Naive thymus-derived CD8-positive, alpha-beta T cell (primary cell): Measurements from ENCODE around the gene KCNQ1OT1. TPM values are rescaled to one million over a fixed set of nuclear protein-coding genes. Genes with fewer than 3 reads are reported as not detected.

Experiments
- ATAC-seq, 2 donors: fragments of 150-1000 bp; cut with Tn5 transposase in 1 of 2; sonication (Bioruptor Pico), chemical (Tn5 transposase) in 1 of 2; 1 replicate in 1 of 2; 2 replicates in 1 of 2; pipeline ENCODE4 v1.10.0; 2021; ENCODE audit warnings: mild to moderate bottlenecking in 2 of 2, moderate library complexity in 2 of 2
- POLR2A ChIA-PET: fragments of 350-600 bp; sonication (Branson Sonifier 250); formaldehyde crosslinking; loops from one replicate; lab custom pipeline; 2021; ENCODE audit warnings: antibody characterized with exemption; lab: Charles Lee
- DNase-seq, 10 donors: peaks; one replicate each; pipeline versions ENCODE4 v3.0.0 to v3.0.0-alpha.2; 2020 to 2022
- H3K27ac Mint-ChIP-seq, 10 donors: one replicate each; pipeline ENCODE4 v1.8.0; 2020 to 2022; ENCODE audit warnings: mild to moderate bottlenecking in 10 of 10, mixed read lengths in 10 of 10, moderate library complexity in 4 of 10, inconsistent platforms in 1 of 10
- H3K27me3 Mint-ChIP-seq, 5 donors: one replicate each; pipeline ENCODE4 v1.8.0; 2021 to 2022; ENCODE audit warnings: mixed read lengths in 5 of 5
- H3K36me3 Mint-ChIP-seq, 3 donors: one replicate each; pipeline ENCODE4 v1.8.0; 2020 to 2022; ENCODE audit warnings: mixed read lengths in 3 of 3, mild to moderate bottlenecking in 2 of 3, inconsistent platforms in 1 of 3
- H3K4me1 Mint-ChIP-seq, 4 donors: one replicate each; pipeline ENCODE4 v1.8.0; 2021 to 2022; ENCODE audit warnings: mixed read lengths in 4 of 4
- H3K4me3 Mint-ChIP-seq, 10 donors: one replicate each; pipeline ENCODE4 v1.8.0; 2020 to 2022; ENCODE audit warnings: mild to moderate bottlenecking in 10 of 10, mixed read lengths in 10 of 10, moderate library complexity in 6 of 10, inconsistent platforms in 1 of 10
- H3K9me3 Mint-ChIP-seq, 9 donors: one replicate each; pipeline ENCODE4 v1.8.0; 2020 to 2022; ENCODE audit warnings: mixed read lengths in 9 of 9, mild to moderate bottlenecking in 3 of 9, inconsistent platforms in 1 of 9, moderate library complexity in 1 of 9
- polyA plus RNA-seq, 3 donors: library from polyadenylated mRNA; unstranded; fragments of 300-500 nt; fragmentation: Illumina TruSeq; gene quantifications; one replicate each; pipeline ENCODE4 v1.2.3, GENCODE V29; 2021
- total RNA-seq, 8 experiments: library from RNA in 2 of 8; stranded (reverse) in 2 of 8; gene quantifications; one replicate each; pipeline ENCODE4 v1.2.3 and lab custom pipeline; 2021 to 2026

KCNQ1OT1 gene
- total and polyA plus RNA-seq, 5 experiments from 2014 or later: 0.03 to 0.22 (median 0.05) TPM

GRCh38 chr11:2724104-2724503 lies 24.3 kb upstream of the KCNQ1OT1 start:
- DNase-seq: no peak
- POLR2A ChIA-PET: no interaction called here
- H3K9me3 Mint-ChIP-seq: no peaks in the 10 kb centered on the region
- H3K4me1 Mint-ChIP-seq: peaks cover 0 to 4% (median 0%) of the 10 kb centered on the region in 4 donors
- peaks cover 0 to 3% (median 0%) of the 10 kb centered on the region in 3 donors for H3K36me3 Mint-ChIP-seq
- H3K27me3 Mint-ChIP-seq: no peaks in the 10 kb centered on the region
- peak overlapping the region in 2 of 10 donors; percentile 35 to 40 for H3K27ac Mint-ChIP-seq
- no peak for ATAC-seq
- H3K4me3 Mint-ChIP-seq: no peak overlapping the region

- Mint-ChIP-seq H3K4me3 (no peak overlapping the region), H3K27ac (no peak overlapping the region), H3K36me3 (peaks cover 0 to 3% (median 0%) of the 10 kb centered on the region in 3 donors), H3K27me3 (no peaks in the 10 kb centered on the region), H3K9me3 (no peaks in the 10 kb centered on the region), H3K4me1 (peaks cover 0 to 4% (median 0%) of the 10 kb centered on the region in 4 donors)
- POLR2A ChIA-PET: no interaction called here
- DNase-seq (no peak), ATAC-seq (no peak)
Observed at GRCh38 chr11:2722955-2723354, 23.2 kb upstream of the KCNQ1OT1 start.

GRCh38 chr11:2721210-2721916 lies 21.6 kb upstream of the KCNQ1OT1 start:
- Mint-ChIP-seq H3K36me3 (peaks cover 0 to 3% (median 0%) of the 10 kb centered on the region in 3 donors), H3K27ac (no peak overlapping the region), H3K4me1 (peaks cover 0 to 4% (median 0%) of the 10 kb centered on the region in 4 donors), H3K4me3 (no peak overlapping the region), H3K27me3 (no peaks in the 10 kb centered on the region), H3K9me3 (no peaks in the 10 kb centered on the region)
- DNase-seq (no peak), ATAC-seq (no peak)
- POLR2A ChIA-PET: no interaction called here

GRCh38 chr11:2719831-2720590 lies 20.2 kb upstream of the KCNQ1OT1 start:
- Mint-ChIP-seq H3K9me3 (no peaks in the 10 kb centered on the region), H3K27me3 (no peaks in the 10 kb centered on the region), H3K27ac (no peak overlapping the region), H3K4me3 (no peak overlapping the region), H3K36me3 (peaks cover 0 to 3% (median 0%) of the 10 kb centered on the region in 3 donors), H3K4me1 (peaks cover 0 to 2% (median 0%) of the 10 kb centered on the region in 4 donors)
- DNase-seq: no peak
- no peak for ATAC-seq
- POLR2A ChIA-PET: interaction anchor here (0.6 kb wide), 1 partner anchor 217 kb away, joined by 3 read pairs; no protein-coding TSS in a partner anchor

- POLR2A ChIA-PET: interaction anchor here (0.6 kb wide), 1 partner anchor 219 kb away, joined by 3 read pairs; no protein-coding TSS in a partner anchor
- Mint-ChIP-seq H3K27ac (no peak overlapping the region), H3K36me3 (peaks cover 0 to 1% (median 0%) of the 10 kb centered on the region in 3 donors), H3K9me3 (no peaks in the 10 kb centered on the region), H3K27me3 (no peaks in the 10 kb centered on the region), H3K4me3 (no peak overlapping the region), H3K4me1 (peaks cover 0 to 2% (median 0%) of the 10 kb centered on the region in 4 donors)
- DNase-seq: no peak
- ATAC-seq: no peak
Observed at GRCh38 chr11:2718817-2719438, 19.1 kb upstream of the KCNQ1OT1 start.

GRCh38 chr11:2717561-2718325 lies 17.9 kb upstream of the KCNQ1OT1 start:
- no peaks in the 10 kb centered on the region for H3K27me3 Mint-ChIP-seq
- peaks cover 0 to 2% (median 0%) of the 10 kb centered on the region in 4 donors for H3K4me1 Mint-ChIP-seq
- no peak for DNase-seq
- H3K9me3 Mint-ChIP-seq: no peaks in the 10 kb centered on the region
- no peak for ATAC-seq
- H3K4me3 Mint-ChIP-seq: no peak overlapping the region
- POLR2A ChIA-PET: no interaction called here
- peak overlapping the region in 2 of 10 donors; percentile 47 to 71 for H3K27ac Mint-ChIP-seq
- peaks cover 0 to 4% (median 0%) of the 10 kb centered on the region in 3 donors for H3K36me3 Mint-ChIP-seq

GRCh38 chr11:2716376-2717095 lies 16.7 kb upstream of the KCNQ1OT1 start:
- Mint-ChIP-seq H3K9me3 (no peaks in the 10 kb centered on the region), H3K4me3 (no peak overlapping the region), H3K27ac (no peak overlapping the region), H3K27me3 (no peaks in the 10 kb centered on the region), H3K4me1 (no peaks in the 10 kb centered on the region), H3K36me3 (peaks cover 0 to 7% (median 0%) of the 10 kb centered on the region in 3 donors)
- DNase-seq (no peak), ATAC-seq (no peak)
- POLR2A ChIA-PET: no interaction called here

- no peak for ATAC-seq
- Mint-ChIP-seq H3K4me1 (no peaks in the 10 kb centered on the region), H3K27ac (no peak overlapping the region), H3K4me3 (no peak overlapping the region), H3K36me3 (peaks cover 0 to 12% (median 4%) of the 10 kb centered on the region in 3 donors), H3K9me3 (peaks cover 0 to 4% (median 0%) of the 10 kb centered on the region in 9 donors), H3K27me3 (no peaks in the 10 kb centered on the region)
- no peak for DNase-seq
- POLR2A ChIA-PET: no interaction called here
Observed at GRCh38 chr11:2715716-2716350, 16.0 kb upstream of the KCNQ1OT1 start.

GRCh38 chr11:2714871-2715270 lies 15.1 kb upstream of the KCNQ1OT1 start:
- no peak for DNase-seq
- no peaks in the 10 kb centered on the region for H3K27me3 Mint-ChIP-seq

GRCh38 chr11:2714463-2714800 lies 14.6 kb upstream of the KCNQ1OT1 start:
- Mint-ChIP-seq H3K27ac (peak overlapping the region in 1 of 10 donors; percentile 84), H3K9me3 (peaks cover 0 to 15% (median 11%) of the 10 kb centered on the region in 9 donors), H3K36me3 (peaks cover 12 to 25% (median 18%) of the 10 kb centered on the region in 3 donors), H3K4me3 (no peak overlapping the region), H3K4me1 (no peaks in the 10 kb centered on the region), H3K27me3 (no peaks in the 10 kb centered on the region)
- POLR2A ChIA-PET: no interaction called here
- DNase-seq: no peak
- no peak for ATAC-seq

More at GRCh38 chr11:2714871-2715270, 15.1 kb upstream of the KCNQ1OT1 start:
- Mint-ChIP-seq H3K36me3 (peaks cover 8 to 20% (median 13%) of the 10 kb centered on the region in 3 donors), H3K9me3 (peaks cover 0 to 10% (median 8%) of the 10 kb centered on the region in 9 donors), H3K4me1 (no peaks in the 10 kb centered on the region), H3K27ac (peak overlapping the region in 1 of 10 donors; percentile 47), H3K4me3 (no peak overlapping the region)
- no peak for ATAC-seq
- POLR2A ChIA-PET: no interaction called here

GRCh38 chr11:2713661-2714462 lies 14.1 kb upstream of the KCNQ1OT1 start:
- Mint-ChIP-seq H3K9me3 (peaks cover 0 to 16% (median 12%) of the 10 kb centered on the region in 9 donors), H3K4me3 (no peak overlapping the region), H3K27me3 (no peaks in the 10 kb centered on the region), H3K36me3 (peaks cover 12 to 25% (median 19%) of the 10 kb centered on the region in 3 donors), H3K4me1 (no peaks in the 10 kb centered on the region), H3K27ac (peak overlapping the region in 1 of 10 donors; percentile 84)
- POLR2A ChIA-PET: no interaction called here
- ATAC-seq (no peak), DNase-seq (no peak)
